Endothelial cell of umbilical vein (primary cell): ENCODE data around the gene VSTM2A. TPM values are rescaled to one million over a fixed set of nuclear protein-coding genes. Genes with fewer than 3 reads are reported as not detected.

Experiments used
- BruUV-seq: library from RNA; stranded (reverse); fragments of 400-500 nt; replicated peaks from 2 replicates; lab custom pipeline; 2021; lab: Mats Ljungman, UMichigan
- CTCF ChIA-PET: fragments of 300-600, 350-600 bp; sonication (Branson Sonifier 250); formaldehyde crosslinking; loops from one replicate; lab custom pipeline; 2021; ENCODE audit warnings: antibody characterized with exemption, inconsistent platforms; lab: Charles Lee
- POLR2A ChIA-PET: fragments of 300-600, 350-600 bp; sonication (Branson Sonifier 250); formaldehyde crosslinking; loops from one replicate; lab custom pipeline; 2021; ENCODE audit warnings: antibody characterized with exemption, inconsistent platforms; lab: Charles Lee
- DNase-seq: peaks from one replicate; pipeline ENCODE4 v3.0.0-alpha.2; 2011; ENCODE audit warnings: low read depth, low spot score
- FAIRE-seq: peaks from 2 replicates; lab custom pipeline; 2011; peaks lifted over from hg19 to GRCh38; lab: Jason Lieb, UNC
- H2AFZ ChIP-seq: 2 replicates; pipeline ENCODE4 v1.6.0; 2012; ENCODE audit warnings: low read depth, low read length, control low read depth, inconsistent platforms
- H3K27ac ChIP-seq: 2 replicates; pipeline ENCODE4 v1.5.1; 2011; ENCODE audit warnings: low read depth, mild to moderate bottlenecking, control low read depth, low read length, moderate library complexity; ENCODE audit not compliant: insufficient read depth
- H3K27me3 ChIP-seq, 2 experiments: 2 replicates each; pipeline versions ENCODE4 v1.6.0 to v1.6.1; 2011; ENCODE audit warnings: low read length in 2 of 2, mixed read lengths in 1 of 2; ENCODE audit not compliant: control insufficient read depth in 2 of 2, insufficient read depth in 2 of 2
- H3K36me3 ChIP-seq, 2 experiments: 2 replicates in 1 of 2; 3 replicates in 1 of 2; pipeline ENCODE4 v1.5.1; 2011; ENCODE audit warnings: low read length in 2 of 2, mild to moderate bottlenecking in 1 of 2, moderate library complexity in 1 of 2; ENCODE audit not compliant: control insufficient read depth in 2 of 2, insufficient read depth in 2 of 2; ENCODE audit errors: extremely low read depth in 1 of 2
- H3K4me1 ChIP-seq: 3 replicates; pipeline ENCODE4 v1.5.1; 2011; ENCODE audit warnings: mild to moderate bottlenecking, low read length; ENCODE audit not compliant: control insufficient read depth, insufficient read depth; ENCODE audit errors: extremely low read depth
- H3K4me2 ChIP-seq: 2 replicates; pipeline ENCODE4 v1.6.1; 2011; ENCODE audit warnings: low read length, control low read depth, mixed read lengths; ENCODE audit not compliant: insufficient read depth
- H3K4me3 ChIP-seq, 3 experiments: fragments of 200-600 bp in 1 of 3; sonication (generic), shearing (Covaris generic) in 1 of 3; replicated peaks in 1 of 3; 2 replicates each; pipeline ENCODE4 v1.5.1; 2011 to 2016; ENCODE audit warnings: control low read depth in 3 of 3, low read length in 3 of 3, mild to moderate bottlenecking in 2 of 3, inconsistent platforms in 1 of 3, low read depth in 1 of 3, moderate library complexity in 1 of 3; ENCODE audit not compliant: insufficient read depth in 1 of 3
- H3K79me2 ChIP-seq: 2 replicates; pipeline ENCODE4 v1.6.0; 2012; ENCODE audit warnings: low read length, inconsistent platforms; ENCODE audit not compliant: control insufficient read depth, insufficient read depth
- H3K9ac ChIP-seq: replicated peaks from 2 replicates; pipeline ENCODE3; 2011; ENCODE audit warnings: low read length, control low read depth; ENCODE audit not compliant: insufficient read depth; ENCODE audit errors: extremely low read depth
- H3K9me1 ChIP-seq: replicated peaks from 3 replicates; pipeline ENCODE4 v1.6.0; 2011; ENCODE audit warnings: mild to moderate bottlenecking, low read length; ENCODE audit not compliant: control insufficient read depth, insufficient read depth; ENCODE audit errors: extremely low read depth
- H3K9me3 ChIP-seq: replicated peaks from 2 replicates; pipeline ENCODE4 v1.5.1; 2012; ENCODE audit warnings: low read length, inconsistent platforms; ENCODE audit not compliant: control insufficient read depth, insufficient read depth
- H4K20me1 ChIP-seq: replicated peaks from 2 replicates; pipeline ENCODE3; 2011; ENCODE audit warnings: mild to moderate bottlenecking, low read length; ENCODE audit not compliant: control insufficient read depth, insufficient read depth; ENCODE audit errors: extremely low read depth
- CTCF ChIP-seq, 2 donors: IDR thresholded peaks; 1 replicate in 1 of 2; 2 replicates in 1 of 2; pipeline ENCODE4 v1.5.1; 2011; ENCODE audit warnings: low read length in 2 of 2, mild to moderate bottlenecking in 2 of 2, moderate library complexity in 2 of 2, control low read depth in 1 of 2, inconsistent platforms in 1 of 2, low read depth in 1 of 2; ENCODE audit not compliant: insufficient read depth in 1 of 2; ENCODE audit errors: extremely low read depth in 1 of 2
- EZH2 ChIP-seq: IDR thresholded peaks from 2 replicates; pipeline ENCODE4 v1.6.1; 2012; ENCODE audit warnings: borderline replicate concordance, low read depth, mild to moderate bottlenecking, moderate library complexity, low read length, inconsistent platforms; ENCODE audit not compliant: severe bottlenecking
- FOS ChIP-seq: IDR thresholded peaks from 2 replicates; pipeline ENCODE4 v1.6.1; 2011; ENCODE audit warnings: mild to moderate bottlenecking, low read length, moderate library complexity, borderline replicate concordance; ENCODE audit not compliant: insufficient read depth
- GATA2 ChIP-seq: IDR thresholded peaks from 2 replicates; pipeline ENCODE4 v1.7.0; 2011; ENCODE audit warnings: low read depth, mild to moderate bottlenecking, moderate library complexity, mixed read lengths, low read length; ENCODE audit not compliant: insufficient read length, insufficient read depth
- JUN ChIP-seq: IDR thresholded peaks from 2 replicates; pipeline ENCODE4 v1.6.1; 2011; ENCODE audit warnings: borderline replicate concordance, low read depth; ENCODE audit not compliant: insufficient read length, insufficient read depth
- MAX ChIP-seq: IDR thresholded peaks from 2 replicates; pipeline ENCODE4 v1.6.1; 2011; ENCODE audit not compliant: insufficient read depth, insufficient read length
- MYC ChIP-seq: IDR thresholded peaks from one replicate; pipeline ENCODE4 v1.6.1; 2011; ENCODE audit warnings: mild to moderate bottlenecking, low read depth, low read length
- POLR2A ChIP-seq: IDR thresholded peaks from 2 replicates; pipeline ENCODE4 v1.6.1; 2012; ENCODE audit warnings: low read depth, mild to moderate bottlenecking, control low read depth, low read length
- POLR2AphosphoS5 ChIP-seq: IDR thresholded peaks from 2 replicates; pipeline ENCODE4 v1.6.1; 2012; ENCODE audit warnings: low read depth, mild to moderate bottlenecking, control low read depth, low read length, moderate library complexity; ENCODE audit not compliant: insufficient read depth
- dilution Hi-C: fragments of 300-500 bp; cut with MboI; formaldehyde crosslinking; loops from one replicate; pipeline ENCODE4 v1.15.0; 2019; ENCODE audit warnings: low sequenced_read_pairs; ENCODE audit not compliant: extremely low pct_ligation_motif_present
- intact Hi-C: fragments of 100-400 bp; cut with micrococcal nuclease; formaldehyde crosslinking; loops from one replicate; pipeline ENCODE4 v1.10.0; 2022
- polyA plus RNA-seq, 4 experiments: library from polyadenylated mRNA; depleted of rRNA in 3 of 4; stranded (reverse) in 3 of 4; unstranded in 1 of 4; fragments of >200 nt; gene quantifications; 2 replicates each; pipeline versions ENCODE4 v1.2.1 to v1.2.3, GENCODE V29; 2011 to 2012; ENCODE audit warnings: missing spikeins in 1 of 4
- total RNA-seq: library from RNA; stranded (reverse); gene quantifications from 2 replicates; pipeline ENCODE4 v1.2.3, GENCODE V29; 2021

VSTM2A gene
- total and polyA plus RNA-seq, 2 donors (not counting 3 experiments of a cell fraction or from before 2014, with no cell fraction given) = not detected

GRCh38 chr7:54556121-54556520 lies 13.9 kb downstream of the VSTM2A start:
- Histone ChIP-seq H3K27me3 (no peaks in the 10 kb centered on the region), H3K9me3 (no peaks in the 10 kb centered on the region), H3K9ac (no peak overlapping the region), H2AFZ (no peak overlapping the region), H3K4me2 (no peak overlapping the region), H3K4me3 (no peak overlapping the region), H3K36me3 (no peaks in the 10 kb centered on the region), H3K27ac (no peak overlapping the region), H3K4me1 (no peaks in the 10 kb centered on the region), H3K9me1 (no peaks in the 10 kb centered on the region), H3K79me2 (no peaks in the 10 kb centered on the region), H4K20me1 (no peaks in the 10 kb centered on the region)
- ChIA-PET CTCF (no interaction called here), POLR2A (no interaction called here)
- no TSS peak for BruUV-seq
- TF ChIP-seq EZH2 (no peak), MYC (no peak), POLR2A (no peak), JUN (no peak), CTCF (IDR thresholded peaks at IDR 0.05; ENCODE audit: extremely low read depth in 1 of 2, insufficient read depth in 1 of 2, low read depth in 1 of 2, low read length in 2 of 2) (no peak), MAX (no peak), POLR2AphosphoS5 (no peak), FOS (no peak), GATA2 (no peak)
- no peak for FAIRE-seq
- DNase-seq = no peak
- dilution Hi-C loops (no loop called here), intact Hi-C loops (no loop called here)
